Lung (tissue), 12 donors: ENCODE data around the gene CACNA1C. TPM values are rescaled to one million over a fixed set of nuclear protein-coding genes. Genes with fewer than 3 reads are reported as not detected.

Source experiments
- ATAC-seq: fragments of 200-7000 bp; cut with Tn5 transposase; one replicate; pipeline ENCODE4 v1.9.1; 2020; ENCODE audit warnings: moderate number of reproducible peaks; ENCODE audit not compliant: insufficient read depth, low FRiP score
- DNase-seq, 3 donors: peaks; one replicate each; pipeline ENCODE4 v3.0.0-alpha.2; 2013 to 2017
- H3K27ac ChIP-seq, 2 donors: one replicate each; pipeline ENCODE4 v1.5.1; 2013; ENCODE audit warnings: mild to moderate bottlenecking in 2 of 2, moderate library complexity in 2 of 2, control low read depth in 1 of 2, inconsistent platforms in 1 of 2, low read depth in 1 of 2, low read length in 1 of 2
- H3K27me3 ChIP-seq, 3 donors: one replicate each; pipeline ENCODE4 v1.5.1; 2013; ENCODE audit warnings: low read length in 2 of 3; ENCODE audit not compliant: control insufficient read depth in 3 of 3, insufficient read depth in 3 of 3
- H3K36me3 ChIP-seq, 4 donors: one replicate each; pipeline ENCODE4 v1.5.1; 2013; ENCODE audit warnings: low read length in 4 of 4, mild to moderate bottlenecking in 1 of 4, moderate library complexity in 1 of 4; ENCODE audit not compliant: control insufficient read depth in 4 of 4, insufficient read depth in 4 of 4
- H3K4me1 ChIP-seq, 5 donors: one replicate each; pipeline ENCODE4 v1.5.1; 2013; ENCODE audit warnings: low read length in 5 of 5, mild to moderate bottlenecking in 2 of 5, moderate library complexity in 1 of 5; ENCODE audit not compliant: control insufficient read depth in 5 of 5, insufficient read depth in 5 of 5
- H3K4me3 ChIP-seq: one replicate; pipeline ENCODE4 v1.5.1; 2013; ENCODE audit warnings: mild to moderate bottlenecking, control low read depth, moderate library complexity
- H3K9ac ChIP-seq, 2 donors: one replicate each; pipeline ENCODE4 v1.5.1; 2013; ENCODE audit warnings: low read length in 2 of 2, control low read depth in 1 of 2; ENCODE audit not compliant: insufficient read depth in 1 of 2
- H3K9me3 ChIP-seq, 4 donors: one replicate each; pipeline ENCODE4 v1.5.1; 2013; ENCODE audit warnings: low read length in 3 of 4, mild to moderate bottlenecking in 1 of 4, moderate library complexity in 1 of 4; ENCODE audit not compliant: control insufficient read depth in 4 of 4, insufficient read depth in 3 of 4
- CTCF ChIP-seq: IDR thresholded peaks from 2 replicates; pipeline ENCODE4 v1.5.1; 2012; ENCODE audit warnings: mild to moderate bottlenecking; ENCODE audit errors: control extremely low read depth, extremely low read depth
- WGBS, 2 donors: extraction: QIAGEN DNeasy Blood & Tissue Kit; methylation state at CpG; one replicate each; pipeline ENCODE4 v1.1.7; 2013; 5-methylcytosine and 5-hydroxymethylcytosine counted together
- polyA plus RNA-seq, 2 donors: library from polyadenylated mRNA; stranded (reverse); fragments of 200-250 nt; gene quantifications; one replicate each; pipeline ENCODE4 v1.2.1, GENCODE V29; 2013
- total RNA-seq, 2 donors: library from RNA; depleted of rRNA in 1 of 2; stranded (reverse); fragments of >200 nt in 1 of 2; gene quantifications; one replicate each; pipeline ENCODE4 v1.2.1, GENCODE V29; 2014 to 2021
- donor health status: control.
- donor health status: control.
- donor health status: Bipolar disorder and iron deficiency.
- donor health status: healthy.
- donor health status: DM: yes; HTN: yes; CAD: no.

CACNA1C gene
- total and polyA plus RNA-seq, 4 donors, result 3.2 to 17.5 (median 7.5) TPM

- DNase-seq (no peak), ATAC-seq (no peak)
- no peak overlapping the region for H3K27ac ChIP-seq
- no peaks in the 10 kb centered on the region for H3K9me3 ChIP-seq
- peaks cover 0 to 4% (median under 1%) of the 10 kb centered on the region in 4 donors for H3K36me3 ChIP-seq
- H3K9ac ChIP-seq, result no peak overlapping the region
- H3K27me3 ChIP-seq, result peaks cover 0 to 5% (median 0%) of the 10 kb centered on the region in 3 donors
- WGBS, 2 donors, result 91 to 96% methylated on average over 5 of the region's 5 CpGs
- no peak for TF ChIP-seq CTCF
- H3K4me1 ChIP-seq, result no peaks in the 10 kb centered on the region
- no peak overlapping the region for H3K4me3 ChIP-seq
Observed at GRCh38 chr12:2686280-2686646, 633.5 kb downstream of the CACNA1C start.

- no peak for ATAC-seq
- H3K27me3 ChIP-seq, result peaks cover 0 to 6% (median under 1%) of the 10 kb centered on the region in 3 donors
- no peak for TF ChIP-seq CTCF
- H3K4me1 ChIP-seq, result peaks cover 0 to 5% (median 0%) of the 10 kb centered on the region in 5 donors
- no peaks in the 10 kb centered on the region for H3K9me3 ChIP-seq
- H3K27ac ChIP-seq, result no peak overlapping the region
- WGBS, 2 donors, result 89% methylated on average over 5 of the region's 5 CpGs
- peaks cover 0 to 4% (median under 1%) of the 10 kb centered on the region in 4 donors for H3K36me3 ChIP-seq
- H3K4me3 ChIP-seq, result no peak overlapping the region
- DNase-seq, result no peak
- H3K9ac ChIP-seq, result no peak overlapping the region
Observed at GRCh38 chr12:2687058-2687457, 634.3 kb downstream of the CACNA1C start.

GRCh38 chr12:2687726-2688125 lies 634.9 kb downstream of the CACNA1C start:
- no peak for ATAC-seq
- Histone ChIP-seq H3K36me3 (peaks cover 0 to 1% (median 0%) of the 10 kb centered on the region in 4 donors), H3K27me3 (peaks cover 0 to 10% (median 2%) of the 10 kb centered on the region in 3 donors), H3K4me1 (peaks cover 0 to 5% (median 0%) of the 10 kb centered on the region in 5 donors), H3K9ac (no peak overlapping the region), H3K4me3 (no peak overlapping the region), H3K27ac (no peak overlapping the region), H3K9me3 (no peaks in the 10 kb centered on the region)
- 86 to 89% methylated on average over 7 of the region's 7 CpGs for WGBS, 2 donors
- TF ChIP-seq CTCF, result no peak
- DNase-seq, result no peak

GRCh38 chr12:2688381-2688931 lies 635.7 kb downstream of the CACNA1C start:
- no peak overlapping the region for H3K4me3 ChIP-seq
- H3K9ac ChIP-seq, result no peak overlapping the region
- 92 to 95% methylated on average over 20 of the region's 20 CpGs for WGBS, 2 donors
- no peak for TF ChIP-seq CTCF
- ATAC-seq (no peak), DNase-seq (no peak)
- peaks cover 0 to 5% (median 0%) of the 10 kb centered on the region in 5 donors for H3K4me1 ChIP-seq
- H3K27ac ChIP-seq, result no peak overlapping the region
- H3K27me3 ChIP-seq, result peaks cover 0 to 10% (median 2%) of the 10 kb centered on the region in 3 donors
- H3K36me3 ChIP-seq, result peaks cover 0 to 1% (median 0%) of the 10 kb centered on the region in 4 donors
- H3K9me3 ChIP-seq, result no peaks in the 10 kb centered on the region
